ENCODE data around the gene TNPO1. TPM values are rescaled to one million over a fixed set of nuclear protein-coding genes. Genes with fewer than 3 reads are reported as not detected.

Gene TNPO1
- total and polyA plus RNA-seq, 2 of the 8 experiments (the other 6 are each of a cell fraction or from before 2014, with no cell fraction given), result 38.5 to 211 TPM

DNA sequence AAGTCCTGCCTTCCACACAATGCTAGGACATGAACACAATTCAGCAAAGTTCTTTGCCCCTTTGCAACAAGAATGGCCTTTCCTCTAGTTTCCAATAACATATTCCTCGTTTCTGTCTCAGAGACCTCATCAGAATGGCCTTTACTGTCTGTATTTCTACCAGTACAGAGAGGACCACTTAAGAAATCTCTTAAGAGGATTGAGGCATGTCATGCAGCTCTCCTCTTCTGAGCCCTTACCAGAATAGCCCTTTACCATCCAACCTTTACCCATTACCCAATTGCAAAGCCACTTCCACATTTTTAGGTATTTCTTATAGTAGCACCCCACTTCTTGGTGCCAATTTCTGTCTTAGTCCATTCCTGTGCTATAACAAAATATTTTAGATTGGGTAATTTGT, 20.3 kb downstream of the TNPO1 start:
- CTCF ChIA-PET (ENCODE audit: partially characterized antibody), result interaction anchor here (1.3 kb wide), 1 partner anchor 18 kb away, joined by 4 read pairs; no protein-coding TSS in a partner anchor
- peaks cover 1 to 5% of the 10 kb centered on the region in 2 experiments for H4K20me1 ChIP-seq (replicated peaks in 1 of 2; ENCODE audit: control insufficient read depth in 1 of 2, insufficient read depth in 2 of 2, low read length in 2 of 2)
- 90% methylated on average over 1 of the region's 1 CpG; no CpG with 5 or more reads in 1 of the 2 experiments for WGBS, 2 experiments (ENCODE audit: extremely low coverage in 1 of 2, insufficient coverage in 1 of 2, insufficient read length in 1 of 2, insufficient replicate concordance in 2 of 2, low coverage in 1 of 2, low lambda C conversion rate in 2 of 2, missing lambda C conversion rate in 1 of 2)

More for the DNA sequence above, 20.3 kb downstream of the TNPO1 start:
- POLR2A ChIA-PET (ENCODE audit: partially characterized antibody), result interaction anchor here (1.1 kb wide), 1 partner anchor 12 kb away, joined by 3 read pairs; no protein-coding TSS in a partner anchor
- DNase-seq (ENCODE audit: low read depth in 1 of 2, low spot score in 2 of 2) (no peak), FAIRE-seq (no peak)
- Histone ChIP-seq H3K27me3 (replicated peaks in 1 of 4; ENCODE audit: control insufficient read depth in 3 of 4, extremely low read depth in 1 of 4, insufficient read depth in 3 of 4, low read length in 3 of 4) (peaks cover 0 to 1% (median 0%) of the 10 kb centered on the region in 4 experiments; a peak in 1 of 7 replicates), H3K4me1 (replicated peaks in 1 of 4; ENCODE audit: control insufficient read depth in 3 of 4, insufficient read depth in 4 of 4, low read length in 3 of 4) (no peaks in the 10 kb centered on the region), H3K27ac (ENCODE audit: low read depth, low read length) (no peak overlapping the region), H2BK15ac (ENCODE audit: low read length) (no peak overlapping the region), H3K23me2 (ENCODE audit: low read depth, low read length) (no peaks in the 10 kb centered on the region), H2BK5ac (ENCODE audit: low read depth, low read length) (no peak overlapping the region), H3K9ac (replicated peaks in 1 of 4; ENCODE audit: extremely low read depth in 1 of 4, low read depth in 3 of 4, low read length in 3 of 4) (no peak overlapping the region), H3K4me3 (ENCODE audit: extremely low read depth in 1 of 4, insufficient read depth in 2 of 4, low read depth in 3 of 4, low read length in 4 of 4) (no peak overlapping the region), H2BK120ac (replicated peaks; ENCODE audit: low read depth, low read length) (no peak overlapping the region), H3K36me3 (ENCODE audit: control insufficient read depth in 2 of 4, insufficient read depth in 4 of 4, low read length in 3 of 4) (no peaks in the 10 kb centered on the region), H3K79me2 (ENCODE audit: control insufficient read depth in 1 of 2, insufficient read depth in 2 of 2, low read length in 2 of 2) (peaks cover 2 to 21% of the 10 kb centered on the region in 2 experiments; a peak in 2 of 4 replicates), H3K56ac (replicated peaks; ENCODE audit: insufficient read length, low read depth, low read length) (no peak overlapping the region), H3K4me2 (ENCODE audit: insufficient read depth in 1 of 2, low read depth in 2 of 2, low read length in 2 of 2) (no peak overlapping the region), H3K14ac (ENCODE audit: insufficient read length) (no peak overlapping the region), H3K79me1 (ENCODE audit: low read depth, low read length) (peaks cover 4% of the 10 kb centered on the region; the same call in 1 of the 2 replicates), H3K18ac (ENCODE audit: extremely low read depth, low read length) (no peak overlapping the region), H2AK5ac (ENCODE audit: low read depth, low read length) (no peak overlapping the region), H2AFZ (ENCODE audit: low read length) (no peak overlapping the region), H4K91ac (replicated peaks; ENCODE audit: insufficient read length, low read length) (no peak overlapping the region), H4K5ac (ENCODE audit: insufficient read length, low read depth, low read length) (no peak overlapping the region), H4K8ac (ENCODE audit: extremely low read depth, insufficient read depth, low read length) (no peak overlapping the region), H2BK20ac (ENCODE audit: low read length) (no peak overlapping the region), H3K23ac (ENCODE audit: insufficient read length) (no peak overlapping the region), H3K4ac (replicated peaks; ENCODE audit: insufficient read length, low read depth, low read length) (no peak overlapping the region), H3K9me3 (ENCODE audit: insufficient read depth in 2 of 2, low read depth in 1 of 2, low read length in 1 of 2) (no peaks in the 10 kb centered on the region), H2BK12ac (ENCODE audit: low read depth, low read length) (no peak overlapping the region)
- TF ChIP-seq SP2 (IDR thresholded peaks at IDR 0.05; ENCODE audit: low read length), result no peak
- TF ChIP-seq TBP (IDR thresholded peaks at IDR 0.05; ENCODE audit: low read depth, low read length), result no peak
- TF ChIP-seq NRF1 (IDR thresholded peaks at IDR 0.05; ENCODE audit: low read depth, low read length), result no peak
- no peak for TF ChIP-seq POLR2A (IDR thresholded peaks at IDR 0.05; ENCODE audit: control extremely low read depth in 1 of 2, low read depth in 2 of 2, low read length in 2 of 2)
- no peak for TF ChIP-seq CBX8 (IDR thresholded peaks at IDR 0.05; ENCODE audit: borderline replicate concordance, low read depth, low read length)
- TF ChIP-seq CBX5 (IDR thresholded peaks at IDR 0.05; ENCODE audit: low read depth, low read length), result no peak
- no peak for TF ChIP-seq CHD1 (IDR thresholded peaks at IDR 0.05; ENCODE audit: low read depth, low read length)
- no peak for TF ChIP-seq TCF12 (IDR thresholded peaks at IDR 0.05; ENCODE audit: low read depth, low read length)

Measured in H1 (cell line).